Measurements from ENCODE around the gene ERAP2.
"Not testable (repeated sequence)": the region's sequence is repeated elsewhere in the genome, so short reads cannot be mapped to it uniquely, and the experiment has no call there.

Gene ERAP2

DNA sequence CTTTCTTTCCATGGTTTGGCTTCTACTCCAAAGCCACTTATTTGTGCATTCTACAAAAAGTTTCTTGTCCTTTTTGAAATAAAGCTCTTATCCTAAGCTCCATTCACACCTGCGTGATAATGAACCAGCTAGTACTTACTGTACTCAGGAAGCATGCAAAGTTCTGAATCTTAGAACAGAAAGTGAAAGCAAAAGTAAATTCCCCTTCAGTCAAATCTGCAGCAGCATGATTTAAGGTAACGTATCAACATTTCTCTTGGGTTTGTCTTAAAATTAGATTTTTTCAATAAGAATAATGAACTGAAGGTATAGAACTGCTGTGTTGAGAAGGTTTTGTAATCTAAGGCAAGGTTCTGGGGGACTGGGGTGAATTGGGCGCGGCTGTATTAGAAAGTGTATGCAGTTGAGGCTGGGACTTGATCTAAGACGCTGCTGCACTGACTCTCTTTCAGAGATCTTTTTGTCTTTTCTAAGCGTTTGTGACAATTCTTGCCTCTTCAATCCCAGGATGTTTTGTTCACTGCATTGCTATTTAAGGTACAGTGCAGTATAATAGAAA, at the start of gene ERAP2:
TSS of gene ERAP2 (plus strand) at position 209 of the 559 bp plus-strand sequence. CDS start 3,186 bp downstream, outside the sequence.
- peak; percentile 32 for DNase-seq (ENCODE audit: low spot score)

GRCh38 chr5:96829297-96829696, 47.0 kb upstream of the ERAP2 start:
- no peak for DNase-seq (ENCODE audit: low spot score)

DNA sequence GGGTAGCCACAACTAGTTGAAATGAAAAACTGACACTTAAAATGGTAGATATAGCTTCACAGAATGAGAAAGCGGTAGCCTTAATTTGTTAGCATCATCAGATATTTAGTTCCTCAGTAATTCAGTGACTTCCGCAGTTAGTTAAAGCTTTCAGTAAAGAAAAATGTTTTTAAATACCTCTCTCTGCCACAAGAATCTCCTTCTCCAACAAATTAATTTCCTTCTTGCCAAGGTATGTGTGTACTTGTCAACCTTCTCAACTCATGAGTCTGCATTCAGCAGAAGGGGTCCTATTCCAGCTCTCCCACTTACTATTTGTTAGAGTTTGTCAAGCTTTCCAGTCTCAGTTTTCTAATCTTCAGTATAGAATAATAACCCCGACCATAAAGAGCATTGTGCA, 42.3 kb upstream of the ERAP2 start:
- DNase-seq (ENCODE audit: low spot score), result no peak

DNA sequence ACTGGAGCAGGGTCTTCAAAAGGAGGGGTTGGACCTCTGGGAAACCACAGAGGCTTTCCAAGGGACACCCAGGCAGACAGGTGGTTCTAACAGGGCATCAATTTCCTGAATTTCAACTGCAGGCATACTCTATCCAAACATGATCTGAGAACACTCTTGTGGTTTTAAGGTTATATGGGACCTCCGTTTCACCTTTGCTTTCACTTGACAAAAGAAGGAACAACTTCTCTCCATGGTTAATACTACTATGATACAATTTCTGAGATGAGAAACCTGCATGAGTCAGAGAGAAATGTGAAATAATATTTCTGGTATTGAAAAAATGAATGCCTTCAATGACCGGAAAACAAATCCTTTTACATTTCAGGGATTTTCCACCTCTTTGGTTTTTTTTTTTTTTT, 40.5 kb upstream of the ERAP2 start:
- DNase-seq (ENCODE audit: low spot score), result no peak

DNA sequence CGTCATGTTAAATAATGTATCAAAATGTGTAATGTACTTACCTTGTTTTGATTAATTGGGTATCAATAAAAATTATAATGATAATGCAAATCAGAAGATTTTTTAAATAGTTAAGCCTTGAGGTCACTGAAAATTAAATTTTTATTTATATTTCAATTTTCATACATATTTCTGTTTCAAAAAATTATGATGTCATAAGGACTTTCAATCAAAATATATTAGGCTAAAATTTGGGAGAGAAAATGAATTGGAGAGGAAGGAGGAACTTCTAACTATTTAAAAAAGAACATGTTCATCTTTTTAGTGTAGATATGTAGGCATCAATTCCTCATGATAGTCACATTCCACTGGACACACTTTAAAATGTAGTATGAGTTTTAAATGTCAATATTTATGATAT, 39.5 kb upstream of the ERAP2 start:
- DNase-seq (ENCODE audit: low spot score), result no peak

- DNase-seq (ENCODE audit: low spot score), result no peak
Measured at GRCh38 chr5:96837303-96837702, 39.0 kb upstream of the ERAP2 start.

DNA sequence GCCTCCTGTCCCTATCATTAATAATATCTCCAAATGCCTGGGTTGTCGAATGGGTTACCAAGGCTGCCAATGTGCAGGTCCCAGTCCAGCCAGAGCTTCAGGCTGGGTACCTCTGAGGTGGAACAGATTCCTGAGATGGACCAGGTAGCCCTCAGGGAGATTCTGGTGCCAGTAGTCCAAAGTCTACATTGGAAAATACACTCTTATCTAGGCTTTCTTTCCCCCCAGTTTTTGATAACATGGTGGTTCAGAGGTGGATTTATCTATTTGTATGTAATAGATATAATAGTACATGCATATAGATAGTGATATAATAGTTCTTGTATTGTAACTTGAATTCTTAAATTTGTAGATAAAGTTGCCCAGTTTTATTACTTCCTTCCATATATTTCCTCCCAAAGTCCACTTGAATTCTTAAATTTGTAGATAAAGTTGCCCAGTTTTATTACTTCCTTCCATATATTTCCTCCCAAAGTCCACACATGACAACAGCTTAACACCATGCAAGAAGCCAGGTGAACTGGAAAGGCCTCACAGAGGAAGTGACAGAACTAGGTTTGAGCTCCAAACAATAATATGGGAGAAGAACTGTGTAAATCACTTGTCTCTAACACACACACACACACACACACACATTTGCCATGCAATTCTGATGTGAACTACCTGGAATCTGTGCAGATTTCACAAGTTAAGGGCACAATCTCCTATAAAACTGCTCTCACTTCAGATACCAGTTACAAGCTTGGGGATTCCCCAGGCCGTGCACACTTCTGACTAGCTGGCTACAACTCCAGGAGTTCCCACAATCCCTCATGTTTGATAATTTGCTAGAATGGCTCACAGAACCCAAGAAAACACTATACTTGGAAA, 37.9 kb upstream of the ERAP2 start:
- DNase-seq (ENCODE audit: low spot score), result no peak

DNA sequence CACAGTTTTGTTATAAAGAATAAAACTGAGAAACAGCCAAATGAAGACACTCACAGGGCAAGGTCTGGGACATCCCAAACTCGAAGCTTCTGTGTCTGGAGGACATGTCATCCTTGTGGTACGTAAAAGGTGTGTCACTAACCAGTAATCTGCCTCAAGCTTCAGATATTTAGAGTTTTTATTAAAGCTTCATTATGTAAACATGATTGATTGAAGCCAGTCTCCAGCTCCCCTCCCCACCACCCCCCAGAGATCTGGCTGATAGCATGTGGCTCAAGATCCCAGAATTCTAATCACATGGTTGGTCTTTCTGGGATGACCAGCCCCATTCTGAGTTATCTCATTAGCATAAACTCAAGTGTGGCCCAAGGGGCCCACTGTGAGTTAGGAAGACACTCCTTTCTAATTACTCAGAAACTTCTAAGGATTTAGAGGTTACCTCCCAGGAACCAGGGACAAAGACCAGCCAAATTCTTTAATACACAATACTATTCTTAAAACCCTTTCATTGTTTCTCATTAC, 37.2 kb upstream of the ERAP2 start:
- no peak for DNase-seq (ENCODE audit: low spot score)

DNA sequence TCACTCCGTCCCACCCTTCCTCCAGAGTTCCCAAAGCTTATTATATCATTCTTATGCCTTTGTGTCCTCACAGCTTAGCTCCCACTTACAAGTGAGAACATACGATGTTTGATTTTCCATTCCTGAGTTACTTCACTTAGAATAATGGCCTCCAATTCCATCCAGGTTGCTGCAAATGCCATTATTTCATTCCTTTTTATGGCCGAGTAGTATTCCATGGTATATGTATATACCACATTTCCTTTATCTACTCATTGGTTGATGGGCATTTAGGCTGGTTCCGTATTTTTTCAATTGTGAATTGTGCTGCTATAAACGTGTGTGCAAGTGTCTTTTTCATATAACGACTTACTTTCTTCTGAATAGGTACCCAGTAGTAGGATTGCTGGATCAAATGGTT, 34.4 kb upstream of the ERAP2 start:
- not testable (repeated sequence) for DNase-seq (ENCODE audit: low spot score)

GRCh38 chr5:96843140-96843539, 33.2 kb upstream of the ERAP2 start:
- no peak for DNase-seq (ENCODE audit: low spot score)

DNA sequence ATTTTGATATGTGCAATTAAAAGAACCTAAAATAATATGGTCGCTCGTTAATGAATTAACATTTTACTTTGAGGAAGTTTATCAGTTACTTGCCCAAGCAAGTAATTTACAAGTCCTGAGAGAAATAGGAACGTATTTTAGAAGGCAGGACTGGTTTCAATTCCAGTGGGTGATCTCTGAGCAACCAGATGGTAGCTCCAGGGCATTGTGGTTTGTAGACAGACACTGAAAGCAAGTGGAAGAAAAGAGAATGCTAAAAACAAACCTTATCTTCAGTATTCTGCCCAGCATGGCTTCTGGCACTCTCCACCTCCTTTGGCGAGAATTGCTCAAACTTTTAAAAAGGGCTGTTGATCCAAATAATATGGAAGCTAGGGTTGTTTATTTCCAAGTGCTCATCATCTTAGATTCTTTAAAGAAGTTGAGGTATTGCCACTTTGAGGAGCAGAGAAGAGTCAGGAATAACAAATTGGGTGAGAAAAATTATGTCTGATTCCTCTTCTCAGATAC, 31.8 kb upstream of the ERAP2 start:
- DNase-seq (ENCODE audit: low spot score), result no peak

GRCh38 chr5:96851312-96852062, 24.8 kb upstream of the ERAP2 start:
- no peak for DNase-seq (ENCODE audit: low spot score)

- DNase-seq (ENCODE audit: low spot score), result peak; percentile 11
Measured at GRCh38 chr5:96852759-96853158, 23.5 kb upstream of the ERAP2 start.

- DNase-seq (ENCODE audit: low spot score), result no peak
Measured at GRCh38 chr5:96854067-96854466, 22.2 kb upstream of the ERAP2 start.

DNA sequence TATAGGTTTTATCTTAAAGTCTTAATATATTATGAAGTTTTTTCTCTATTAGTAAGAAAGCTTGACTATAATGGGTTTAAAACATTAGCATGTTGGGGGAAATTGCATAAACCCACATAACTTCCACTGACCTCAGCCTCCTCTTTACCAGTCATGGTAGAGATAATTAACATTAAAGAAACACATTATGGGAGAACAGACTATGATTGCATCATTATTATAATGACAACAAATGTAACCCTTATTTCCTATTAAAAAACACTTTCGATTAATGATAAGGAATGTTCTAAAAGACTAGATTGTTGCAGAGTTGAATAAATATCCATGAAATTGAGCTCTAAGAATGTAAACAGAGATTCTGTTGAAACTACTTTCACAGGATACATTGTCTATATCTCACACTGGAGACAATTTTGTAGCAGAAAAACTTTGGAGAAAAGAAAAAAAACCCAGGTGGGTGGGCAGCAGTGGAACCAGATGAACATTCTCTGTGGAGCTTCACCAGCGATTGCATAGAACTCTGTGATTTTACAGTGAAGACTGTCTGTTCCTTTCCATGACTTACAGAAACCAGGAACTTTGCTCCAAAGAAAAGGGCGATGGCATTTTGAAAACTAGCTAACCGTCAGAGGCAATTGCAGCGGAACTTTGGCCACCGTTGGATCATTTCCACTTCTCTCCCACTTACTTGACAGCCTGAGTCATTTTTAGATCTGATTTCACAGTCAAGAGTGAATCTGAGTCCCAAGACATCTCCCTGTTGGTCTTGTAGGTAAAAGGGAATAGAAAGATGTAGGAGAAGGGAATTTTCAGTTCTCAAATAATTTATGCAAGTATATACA, 21.0 kb upstream of the ERAP2 start:
- DNase-seq (ENCODE audit: low spot score), result peak; percentile 17

DNA sequence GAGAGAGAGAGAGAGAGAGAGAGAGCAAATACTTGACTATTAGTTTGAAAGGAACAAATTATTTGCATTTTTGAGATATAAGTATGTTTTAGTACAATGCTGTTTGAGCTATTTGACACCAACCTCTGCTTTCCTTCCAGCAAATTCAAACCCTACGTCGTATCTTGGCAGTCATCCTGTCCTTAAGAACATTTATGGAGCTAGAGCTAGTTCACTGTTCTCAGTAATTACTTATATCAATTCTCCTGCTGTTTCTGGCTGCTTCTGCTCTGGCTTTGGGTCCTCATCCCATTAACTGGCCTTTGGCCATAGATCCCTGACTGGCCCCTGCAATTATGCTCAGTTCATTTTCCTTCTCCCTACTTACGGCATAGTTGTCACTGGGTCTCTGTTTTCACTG, 19.9 kb upstream of the ERAP2 start:
- DNase-seq (ENCODE audit: low spot score), result no peak

GRCh38 chr5:96857454-96857853, 18.8 kb upstream of the ERAP2 start:
- DNase-seq (ENCODE audit: low spot score), result no peak

DNA sequence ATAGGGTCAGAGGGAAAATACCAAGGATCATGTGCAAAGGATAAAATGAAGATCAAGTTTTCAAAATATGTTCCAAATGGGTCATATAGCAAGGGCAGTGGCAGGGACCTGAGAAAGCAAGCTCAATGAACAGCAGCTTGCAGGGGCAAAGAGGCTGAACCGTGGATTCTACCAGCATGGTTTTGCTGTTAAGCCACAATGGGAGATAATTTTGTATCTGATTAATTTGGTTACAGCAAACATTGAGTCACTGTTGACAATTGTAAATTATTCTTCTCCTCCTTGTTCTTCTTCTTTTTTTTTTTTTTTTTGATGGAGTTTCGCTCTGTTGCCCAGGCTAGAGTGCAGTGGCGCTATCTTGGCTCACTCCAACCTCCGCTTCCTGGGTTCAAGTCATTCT, 18.4 kb upstream of the ERAP2 start:
- no peak for DNase-seq (ENCODE audit: low spot score)

DNA sequence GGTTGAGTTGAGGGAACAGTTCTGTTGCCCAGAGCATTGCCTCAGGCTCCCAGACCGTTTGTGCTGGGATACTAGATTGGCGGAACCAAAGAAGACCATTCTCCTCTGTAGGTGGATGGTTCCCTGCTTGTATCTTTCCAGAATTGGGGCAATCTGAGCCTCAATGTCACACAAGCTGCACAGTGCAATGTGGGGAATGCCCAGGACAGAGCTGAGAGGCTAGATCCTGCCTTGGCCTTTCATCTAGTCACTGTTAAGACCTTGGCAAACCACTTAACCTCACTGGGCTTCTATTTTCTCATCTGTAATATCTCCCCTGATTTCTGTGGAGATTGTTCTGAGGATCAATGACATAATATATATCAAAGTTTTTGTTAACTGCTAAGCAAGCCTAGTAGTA, 16.9 kb upstream of the ERAP2 start:
- no peak for DNase-seq (ENCODE audit: low spot score)

DNA sequence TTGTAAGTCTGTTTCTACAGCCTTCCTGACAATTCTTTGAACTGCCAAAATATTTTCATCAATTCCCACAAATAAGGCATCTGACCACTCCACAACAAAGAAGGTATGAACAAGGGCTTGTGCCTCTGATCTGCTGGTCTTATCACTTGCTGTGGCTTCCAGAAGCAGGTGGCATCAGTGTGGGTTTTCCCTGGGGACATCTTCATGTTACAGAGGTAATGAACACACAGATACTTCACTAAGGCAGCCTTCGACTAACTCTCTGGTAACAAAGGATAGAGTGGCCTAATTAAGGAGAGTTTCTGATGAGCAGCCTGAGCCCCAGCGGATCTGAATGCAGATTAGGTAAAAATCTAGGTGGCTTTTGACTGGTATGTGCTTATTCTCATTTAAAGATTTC, 15.2 kb upstream of the ERAP2 start:
- DNase-seq (ENCODE audit: low spot score), result no peak

GRCh38 chr5:96863114-96863513, 13.2 kb upstream of the ERAP2 start:
- DNase-seq (ENCODE audit: low spot score), result no peak
